ENCODE results near the gene FMNL2. TPM values are rescaled to one million over a fixed set of nuclear protein-coding genes. Genes with fewer than 3 reads are reported as not detected.

The FMNL2 gene
- total RNA-seq, 1 experiment from 2014 or later: 33.6 TPM

DNA sequence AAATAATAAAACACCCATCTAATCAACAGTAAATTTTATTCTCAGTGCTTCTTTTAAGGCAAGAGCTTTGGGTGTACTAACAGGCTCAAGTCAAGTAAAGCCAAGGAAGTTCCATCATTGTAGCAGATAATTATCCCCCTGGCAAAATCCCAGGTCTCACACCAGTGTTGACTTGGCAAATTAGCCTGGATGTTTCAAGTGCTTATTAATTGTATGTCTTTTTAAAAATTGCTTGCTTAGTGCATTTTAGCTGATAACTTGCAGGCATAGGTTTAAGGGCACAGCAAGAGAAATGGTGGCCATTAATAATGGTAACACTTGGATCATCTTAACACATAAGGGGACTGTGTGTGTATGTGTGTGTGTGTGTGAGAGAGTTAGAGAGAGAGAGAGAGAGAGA, 42.0 kb upstream of the FMNL2 start:
- H3K79me2 ChIP-seq (ENCODE audit: insufficient read depth, low read length): no peaks in the 10 kb centered on the region
- TF ChIP-seq, protein P1, sequence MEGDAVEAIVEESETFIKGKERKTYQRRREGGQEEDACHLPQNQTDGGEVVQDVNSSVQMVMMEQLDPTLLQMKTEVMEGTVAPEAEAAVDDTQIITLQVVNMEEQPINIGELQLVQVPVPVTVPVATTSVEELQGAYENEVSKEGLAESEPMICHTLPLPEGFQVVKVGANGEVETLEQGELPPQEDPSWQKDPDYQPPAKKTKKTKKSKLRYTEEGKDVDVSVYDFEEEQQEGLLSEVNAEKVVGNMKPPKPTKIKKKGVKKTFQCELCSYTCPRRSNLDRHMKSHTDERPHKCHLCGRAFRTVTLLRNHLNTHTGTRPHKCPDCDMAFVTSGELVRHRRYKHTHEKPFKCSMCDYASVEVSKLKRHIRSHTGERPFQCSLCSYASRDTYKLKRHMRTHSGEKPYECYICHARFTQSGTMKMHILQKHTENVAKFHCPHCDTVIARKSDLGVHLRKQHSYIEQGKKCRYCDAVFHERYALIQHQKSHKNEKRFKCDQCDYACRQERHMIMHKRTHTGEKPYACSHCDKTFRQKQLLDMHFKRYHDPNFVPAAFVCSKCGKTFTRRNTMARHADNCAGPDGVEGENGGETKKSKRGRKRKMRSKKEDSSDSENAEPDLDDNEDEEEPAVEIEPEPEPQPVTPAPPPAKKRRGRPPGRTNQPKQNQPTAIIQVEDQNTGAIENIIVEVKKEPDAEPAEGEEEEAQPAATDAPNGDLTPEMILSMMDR (conservative IDR thresholded peaks at IDR 0.05): no peak

More for the DNA sequence above, 42.0 kb upstream of the FMNL2 start:
- Mint-ChIP-seq H3K4me1 (no peaks in the 10 kb centered on the region), H3K36me3 (ENCODE audit: insufficient read depth in 1 of 3, low read depth in 3 of 3) (no peaks in the 10 kb centered on the region), H3K27ac (no peak overlapping the region), H3K9me3 (peaks cover 3% of the 10 kb centered on the region in 2 experiments; a peak in 1 of 5 replicates), H3K4me3 (no peak overlapping the region), H3K27me3 (ENCODE audit: low read depth) (no peaks in the 10 kb centered on the region)
- Histone ChIP-seq H2BK5ac (ENCODE audit: insufficient read length, low read length) (no peak overlapping the region), H4K8ac (replicated peaks; ENCODE audit: insufficient read length, low read depth, low read length) (no peak overlapping the region), H3K23me2 (ENCODE audit: insufficient read length, low read depth, low read length, poor library complexity, severe bottlenecking) (no peaks in the 10 kb centered on the region), H2BK15ac (ENCODE audit: low read depth, low read length) (no peak overlapping the region), H3K27ac (ENCODE audit: insufficient read length, low read depth, low read length) (no peak overlapping the region), H2AK5ac (ENCODE audit: insufficient read length, low read length) (no peak overlapping the region), H3K23ac (ENCODE audit: insufficient read length, low read depth, low read length) (no peak overlapping the region), H3K18ac (ENCODE audit: insufficient read length, low read depth, low read length) (no peak overlapping the region), H3K9me3 (ENCODE audit: control insufficient read depth, low read depth, low read length) (no peaks in the 10 kb centered on the region), H3K56ac (ENCODE audit: insufficient read length, low read depth, low read length) (no peak overlapping the region), H2BK120ac (ENCODE audit: low read depth, low read length, poor library complexity, severe bottlenecking) (no peak overlapping the region), H2AFZ (ENCODE audit: low read length) (no peak overlapping the region), H3K4me2 (ENCODE audit: insufficient read depth, insufficient read length, low read length) (no peak overlapping the region), H3T11ph (ENCODE audit: low read length) (no peak overlapping the region), H3K27me3 (ENCODE audit: insufficient read depth, low read length) (no peaks in the 10 kb centered on the region), H2BK20ac (ENCODE audit: low read depth, low read length, poor library complexity, severe bottlenecking) (no peak overlapping the region), H3K4me1 (ENCODE audit: insufficient read depth, low read length) (no peaks in the 10 kb centered on the region), H4K91ac (ENCODE audit: insufficient read length, low read depth, low read length) (no peak overlapping the region), H3K4ac (ENCODE audit: low read depth, low read length) (no peak overlapping the region), H4K5ac (ENCODE audit: insufficient read length, low read depth, low read length) (no peak overlapping the region), H4K20me1 (ENCODE audit: control insufficient read depth, insufficient read depth, insufficient read length) (no peaks in the 10 kb centered on the region), H3K79me1 (ENCODE audit: insufficient read depth, low read depth, low read length, poor library complexity, severe bottlenecking) (no peaks in the 10 kb centered on the region), H3K9ac (ENCODE audit: extremely low read depth, insufficient read length, low read length) (no peak overlapping the region), H2BK12ac (ENCODE audit: insufficient read length, low read depth, low read length) (no peak overlapping the region), H3K14ac (ENCODE audit: insufficient read depth, low read length) (no peak overlapping the region)
- no peak for DNase-seq

Data from H9 (cell line).